HG03460 (cell line): ENCODE results near the gene GRK6.
"Not testable (repeated sequence)": the region's sequence is repeated elsewhere in the genome, so short reads cannot be mapped to it uniquely, and the experiment has no call there.

Experiments used
- ATAC-seq: cut with Tn5 transposase; IDR thresholded peaks from one replicate; pipeline ENCODE4 v1.9.1; 2021; ENCODE audit not compliant: unreplicated experiment

GRK6 gene

DNA sequence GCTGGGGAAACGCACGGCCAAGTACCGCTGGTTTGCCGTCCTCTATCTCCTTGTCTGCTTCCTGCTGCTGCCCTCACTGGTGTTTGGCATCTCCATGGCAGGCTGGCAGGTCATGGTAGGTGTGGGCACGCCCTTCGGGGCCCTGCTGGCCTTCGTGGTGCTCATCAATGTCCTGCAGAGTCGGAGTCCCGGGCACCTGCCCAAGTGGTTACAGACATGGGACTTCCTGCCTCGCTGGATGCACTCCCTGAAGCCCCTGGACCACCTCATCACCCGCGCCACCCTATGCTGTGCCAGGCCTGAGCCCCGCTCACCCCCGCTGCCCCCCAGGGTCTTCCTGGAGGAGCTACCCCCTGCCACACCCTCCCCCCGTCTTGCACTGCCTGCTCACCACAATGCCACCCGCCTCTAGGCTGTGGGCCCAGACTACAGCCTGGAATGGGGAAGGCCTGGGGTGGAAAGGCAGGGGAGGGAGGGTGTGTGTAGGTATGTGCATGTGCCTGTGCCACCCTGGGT, 28.5 kb upstream of the GRK6 start:
- ATAC-seq: no peak

DNA sequence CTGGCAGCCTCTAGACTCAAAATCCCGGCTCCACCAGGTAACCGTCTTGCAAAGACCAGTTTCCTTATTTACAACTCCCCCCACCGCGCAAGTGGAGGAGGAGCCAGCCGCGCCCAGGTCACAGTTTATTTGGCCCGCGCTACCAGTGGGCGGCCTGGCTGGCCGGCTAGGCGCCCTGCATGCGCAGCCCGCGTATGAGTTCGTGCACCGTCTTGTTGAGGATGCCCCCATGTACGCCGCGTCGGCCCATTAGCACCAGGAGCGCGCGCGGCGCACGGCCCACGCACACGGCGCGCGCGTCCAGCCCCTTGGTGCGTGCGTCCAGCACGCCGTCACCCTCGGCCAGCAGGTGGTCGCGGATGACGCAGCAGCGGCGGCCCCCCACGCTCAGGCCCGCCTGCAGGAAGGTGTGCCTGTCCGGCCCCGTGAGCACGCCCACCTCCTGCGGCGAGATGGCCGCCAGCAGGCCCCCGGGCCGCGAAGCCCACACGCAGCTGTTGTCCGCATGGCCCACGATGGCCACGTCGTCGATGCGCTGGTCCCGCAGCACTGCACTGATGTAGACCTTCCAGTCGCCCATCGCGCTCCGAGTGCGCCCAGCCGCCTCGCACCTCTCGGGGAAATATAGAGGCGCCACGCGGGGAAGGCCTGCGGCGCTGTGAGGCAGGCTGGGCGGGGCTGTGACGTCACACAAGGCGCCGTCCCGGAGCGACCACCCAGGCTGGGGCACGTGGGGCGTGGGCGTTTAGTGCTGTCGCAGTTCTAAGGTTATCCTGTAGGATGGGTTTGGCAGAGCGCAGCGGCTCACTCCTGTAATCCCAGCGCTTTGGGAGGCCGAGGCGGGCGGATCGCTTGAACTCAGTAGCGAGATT, 26.2 kb upstream of the GRK6 start, which contains the start of gene PFN3:
TSS of gene PFN3 (minus strand) at position 665 of the 872 bp plus-strand sequence. CDS start at position 580, 85 bp downstream.
- ATAC-seq: no peak

DNA sequence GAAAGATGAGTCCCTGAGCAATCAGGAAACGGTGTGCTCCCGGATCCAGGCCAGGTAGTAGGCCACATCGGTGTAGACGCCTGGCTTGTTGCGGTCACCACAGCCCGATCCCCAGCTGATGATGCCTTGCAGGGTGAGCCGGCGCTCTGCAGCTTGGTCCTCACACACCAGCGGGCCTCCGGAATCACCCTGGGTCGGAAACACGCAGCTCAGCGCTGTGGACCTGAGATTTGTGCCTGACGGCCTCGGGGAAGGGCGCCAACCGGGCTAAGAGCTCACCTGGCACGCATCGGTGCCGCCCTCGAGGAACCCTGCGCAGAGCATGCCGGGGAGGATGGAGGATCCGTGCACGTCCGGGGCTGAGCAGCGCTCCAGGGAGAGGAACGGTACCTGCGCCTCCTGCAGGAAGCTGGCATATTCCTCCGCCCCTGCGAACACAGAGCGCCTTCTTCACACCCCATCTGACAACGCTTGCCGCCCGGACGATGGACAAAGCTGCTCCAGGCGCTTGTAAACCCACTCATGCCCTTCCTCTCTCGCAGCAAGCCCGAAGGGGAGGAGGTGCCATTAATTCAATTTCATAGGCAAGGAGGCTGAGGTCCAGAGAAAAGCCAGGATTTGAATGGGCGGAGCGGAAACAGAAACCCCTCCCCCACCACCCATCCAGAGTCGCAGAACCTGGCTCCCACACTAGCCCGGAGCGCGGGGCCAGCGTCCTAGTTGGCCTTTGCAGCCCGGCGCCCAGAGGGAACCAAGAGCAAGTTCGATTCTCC, 24.0 kb upstream of the GRK6 start:
- ATAC-seq: no peak

DNA sequence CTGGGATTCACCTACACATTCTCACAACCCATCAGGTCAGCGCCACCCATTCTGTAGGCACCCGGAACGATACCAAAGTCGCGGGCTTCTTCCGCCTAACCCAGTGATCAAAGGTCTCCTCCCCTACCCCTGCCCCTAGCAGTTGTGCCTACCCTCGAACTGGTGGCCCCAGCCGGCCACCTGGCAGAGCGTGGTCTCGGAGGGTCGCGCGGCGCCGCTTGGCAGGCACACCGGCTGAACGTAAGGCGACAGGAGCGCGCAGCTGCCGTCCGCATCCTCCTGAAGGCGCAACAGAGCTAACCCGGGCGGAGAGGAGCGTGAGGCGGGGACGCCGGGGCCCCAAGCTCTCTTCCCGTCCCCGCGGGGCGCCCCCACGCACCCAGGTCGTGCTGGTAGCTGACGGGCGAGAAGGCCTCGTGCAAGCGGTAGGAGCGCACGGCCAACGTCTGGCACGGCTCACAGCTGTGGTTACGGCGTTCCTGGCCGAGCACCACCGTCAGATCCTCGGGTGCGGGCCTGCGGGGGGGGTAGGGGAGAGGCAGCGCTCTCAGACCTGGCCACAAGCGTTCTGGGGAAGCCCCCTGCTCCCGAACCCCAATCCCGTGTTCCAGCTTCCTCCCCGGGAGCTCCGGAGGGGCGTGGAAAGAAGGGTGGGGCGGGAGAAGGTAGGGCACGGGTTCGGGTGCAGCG, 23.2 kb upstream of the GRK6 start:
- peak; percentile 24 for ATAC-seq

DNA sequence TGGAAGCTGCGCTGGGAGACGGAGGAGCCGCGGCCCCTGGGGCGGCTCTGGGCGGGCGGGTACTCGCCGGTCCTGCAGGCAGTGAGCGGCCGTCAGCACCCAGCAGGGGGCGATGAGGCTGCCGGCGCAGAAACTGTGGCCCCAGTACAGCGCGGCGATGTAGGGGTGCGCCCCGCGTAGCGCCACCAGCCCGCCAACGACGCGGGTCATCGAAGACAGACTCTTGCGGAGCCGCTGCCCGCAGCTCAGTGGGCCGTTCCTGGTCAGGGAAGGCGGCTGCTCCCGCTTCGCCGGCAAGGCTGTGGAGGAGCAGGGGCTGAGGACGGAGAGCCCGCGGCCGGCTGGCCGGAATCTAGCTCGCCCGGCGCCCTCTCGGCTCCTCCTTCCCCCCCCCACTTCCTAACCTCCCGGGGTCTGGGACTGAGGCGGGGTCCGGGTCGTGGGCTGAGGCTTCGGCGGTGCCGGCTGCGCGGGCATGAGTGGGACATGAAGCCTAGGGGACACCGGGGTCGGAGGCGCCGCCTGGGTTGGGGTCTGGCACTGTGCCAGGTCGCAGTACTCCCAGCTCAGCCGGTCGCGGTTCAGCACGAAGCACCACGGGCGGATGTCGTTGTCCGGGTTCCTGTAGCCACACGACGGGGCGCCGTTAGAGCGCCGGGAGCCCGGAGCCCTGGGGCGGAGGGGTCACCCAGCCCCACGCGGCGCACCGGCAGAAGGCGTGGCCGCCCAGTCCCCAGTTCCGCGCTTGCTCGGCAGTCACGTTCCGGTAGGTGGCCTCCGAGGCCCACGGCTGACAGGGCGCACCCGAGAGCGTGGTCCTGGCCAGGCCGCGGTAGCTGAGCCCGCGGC, 22.5 kb upstream of the GRK6 start:
- peak; percentile 72 for ATAC-seq

DNA sequence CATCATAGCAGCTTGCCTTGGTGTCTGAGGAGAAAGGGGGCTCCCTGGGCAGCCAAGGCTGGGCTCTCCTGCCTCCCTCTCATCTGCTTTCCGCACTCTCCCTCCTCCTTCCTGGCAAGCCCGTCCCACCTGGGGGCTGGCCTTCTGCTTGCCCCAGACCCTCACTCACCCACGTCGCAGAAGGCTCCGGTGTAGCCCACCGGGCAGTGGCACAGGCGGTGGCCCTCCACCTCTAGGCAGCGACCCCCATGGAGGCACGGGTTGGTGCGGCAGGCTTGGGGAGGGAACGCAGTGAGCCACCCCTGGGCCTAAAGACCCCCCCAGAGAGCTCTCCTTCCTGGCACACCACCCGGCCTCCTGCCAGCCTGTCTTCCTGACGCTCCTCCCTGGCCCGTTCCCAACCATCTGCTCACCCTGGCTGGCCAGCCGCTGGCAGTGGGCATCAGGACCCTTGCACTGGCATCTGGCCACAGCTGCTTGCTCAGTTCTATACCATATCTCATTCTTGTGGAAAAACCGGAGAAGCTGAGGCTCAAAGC, 21.8 kb upstream of the GRK6 start:
- no peak for ATAC-seq

DNA sequence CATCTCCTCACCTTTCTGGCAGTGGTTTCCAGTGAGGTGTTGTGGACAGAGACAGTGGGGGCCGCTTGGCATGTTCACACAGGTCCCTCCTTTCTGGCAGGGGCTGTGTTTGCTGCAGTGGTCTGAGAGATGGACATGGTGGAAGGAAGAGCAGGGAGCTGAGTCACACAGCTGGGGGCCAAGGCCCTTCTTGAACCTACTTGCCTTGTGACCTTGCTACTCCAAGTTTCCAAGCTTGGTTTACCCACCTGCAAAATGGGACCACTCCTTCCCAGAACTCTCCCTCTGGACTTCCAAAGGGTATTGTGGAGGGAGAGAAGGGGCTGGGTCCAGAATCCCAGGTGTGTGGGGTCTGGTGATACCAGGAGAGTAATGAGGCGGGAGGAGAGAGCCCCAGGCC, 21.2 kb upstream of the GRK6 start:
- no peak for ATAC-seq

DNA sequence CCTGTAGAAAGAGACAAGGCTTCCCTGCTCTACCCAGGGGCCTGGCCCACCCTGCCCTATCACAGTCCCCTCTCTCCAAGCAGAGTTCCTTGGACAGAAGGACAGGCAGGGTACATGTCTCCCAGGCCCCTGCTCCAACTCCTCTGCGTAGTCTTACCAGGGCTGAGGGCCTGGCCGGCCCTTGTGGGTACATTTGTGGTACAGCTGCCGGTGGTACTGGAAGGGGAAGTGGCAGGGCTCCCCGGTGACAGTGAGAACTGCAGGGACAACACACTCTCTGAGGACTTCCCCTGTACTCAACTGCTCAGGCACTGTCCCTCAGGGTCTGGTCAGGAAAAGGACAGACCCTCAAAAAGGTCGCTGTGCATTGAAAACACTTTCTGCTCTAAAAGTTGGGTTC, 20.7 kb upstream of the GRK6 start:
- ATAC-seq: no peak

DNA sequence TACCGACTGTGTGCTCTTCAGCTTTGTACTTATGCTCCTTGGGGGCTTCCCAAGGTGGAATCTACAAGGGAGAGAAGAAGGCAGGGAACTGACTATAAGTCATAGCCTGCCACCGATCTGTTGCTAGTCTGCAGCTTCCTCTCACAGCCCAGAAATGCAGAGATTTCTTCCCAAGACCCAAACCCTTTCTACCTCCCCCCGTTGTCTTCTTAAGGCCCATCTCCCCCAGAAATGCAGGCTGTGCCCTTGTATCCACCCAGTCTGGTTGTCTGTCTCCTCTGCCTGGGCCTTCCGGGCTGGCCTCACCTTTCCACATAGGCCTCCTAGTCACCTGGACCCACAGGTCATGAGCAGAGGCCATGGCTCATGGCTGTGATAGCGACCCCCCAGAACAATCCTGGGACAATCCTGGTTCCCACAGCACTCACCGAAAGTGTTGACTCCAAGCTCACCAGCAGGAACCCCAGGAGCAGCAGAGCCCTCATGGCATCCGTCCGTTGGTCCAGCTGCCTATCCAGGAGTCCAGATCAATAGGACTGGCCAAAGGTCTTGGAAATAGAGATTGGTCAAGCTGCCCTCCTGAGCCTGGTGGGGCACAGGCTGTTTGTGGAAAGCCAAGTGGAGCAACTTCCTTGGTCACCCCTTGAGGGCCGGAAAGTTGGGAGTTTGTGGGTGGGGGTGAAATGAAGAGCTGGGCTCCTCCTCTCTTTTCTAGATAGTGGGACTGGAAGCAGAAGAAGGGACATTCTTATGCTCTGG, 17.3 kb upstream of the GRK6 start, which contains the start of gene F12:
TSS of gene F12 (minus strand) at position 522 of the 759 bp plus-strand sequence. CDS start at position 485, 37 bp downstream.
- ATAC-seq: no peak

DNA sequence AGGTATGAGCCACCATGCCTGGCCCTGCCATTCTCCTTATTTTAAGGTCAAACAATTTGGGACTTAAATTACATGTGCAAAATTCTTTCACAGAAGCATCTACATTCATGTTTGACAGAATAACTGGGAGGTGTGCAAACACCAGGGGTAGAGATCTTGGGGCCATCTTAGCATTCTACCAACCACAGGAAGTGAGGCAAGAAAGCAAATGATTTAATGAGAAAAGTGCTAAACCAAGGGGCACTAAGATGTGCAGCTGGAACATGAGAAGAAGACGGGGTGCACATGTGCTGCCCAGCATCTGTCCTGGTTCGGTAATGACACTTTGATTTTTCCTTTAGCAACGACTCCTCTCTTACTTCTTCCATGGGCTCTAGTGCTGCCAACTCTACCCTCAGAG, 15.9 kb upstream of the GRK6 start:
- ATAC-seq: no peak

DNA sequence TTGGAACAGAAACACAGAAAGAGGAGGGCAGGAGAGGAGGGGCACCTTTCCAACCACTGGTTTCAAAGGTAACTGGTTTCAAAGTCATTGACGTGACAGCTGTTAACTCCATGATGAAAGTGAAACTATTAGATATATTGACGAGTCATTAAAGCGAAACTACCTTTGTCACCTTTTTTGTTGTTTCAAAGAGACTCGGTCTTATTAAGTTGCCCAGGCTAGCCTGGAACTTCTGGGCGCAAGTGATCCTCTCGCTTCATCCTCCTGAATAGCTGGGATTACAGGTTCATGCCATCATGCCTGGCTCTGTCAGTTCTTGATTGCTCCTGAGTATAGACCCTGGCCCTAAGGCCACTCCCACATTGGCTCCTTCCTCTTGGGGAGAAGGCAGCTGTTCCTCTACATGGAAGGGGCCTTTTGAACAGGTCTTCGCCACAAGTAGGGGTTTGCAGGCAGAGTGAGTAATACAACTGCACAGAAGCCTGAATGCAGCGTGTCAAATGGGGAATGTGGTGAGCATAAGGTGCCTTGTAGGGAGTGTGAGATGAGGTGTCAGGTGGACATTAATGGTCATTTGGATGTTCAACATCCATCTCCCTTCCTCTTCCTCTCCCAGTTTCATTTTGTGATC, 13.8 kb upstream of the GRK6 start:
- peak; percentile 62 for ATAC-seq

DNA sequence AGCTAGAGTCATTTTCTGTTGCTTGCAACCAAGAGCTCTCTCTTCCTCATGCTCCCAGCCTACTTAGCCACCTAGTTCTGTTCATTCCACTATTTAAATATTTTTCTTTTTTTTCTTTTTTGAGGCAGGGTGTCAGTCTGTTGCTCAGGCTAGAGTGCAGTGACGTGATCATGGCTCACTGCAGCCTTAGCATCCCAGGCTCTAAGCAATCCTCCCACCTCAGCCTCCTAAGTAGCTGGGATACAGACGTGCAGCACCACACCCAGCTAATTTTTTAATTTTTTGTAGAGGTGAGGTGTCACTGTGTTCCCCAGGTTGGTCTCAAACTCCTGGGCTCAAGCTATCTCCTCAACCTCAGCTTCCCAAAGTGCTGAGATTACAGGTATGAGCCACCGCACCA, 12.0 kb upstream of the GRK6 start:
- ATAC-seq: no peak

DNA sequence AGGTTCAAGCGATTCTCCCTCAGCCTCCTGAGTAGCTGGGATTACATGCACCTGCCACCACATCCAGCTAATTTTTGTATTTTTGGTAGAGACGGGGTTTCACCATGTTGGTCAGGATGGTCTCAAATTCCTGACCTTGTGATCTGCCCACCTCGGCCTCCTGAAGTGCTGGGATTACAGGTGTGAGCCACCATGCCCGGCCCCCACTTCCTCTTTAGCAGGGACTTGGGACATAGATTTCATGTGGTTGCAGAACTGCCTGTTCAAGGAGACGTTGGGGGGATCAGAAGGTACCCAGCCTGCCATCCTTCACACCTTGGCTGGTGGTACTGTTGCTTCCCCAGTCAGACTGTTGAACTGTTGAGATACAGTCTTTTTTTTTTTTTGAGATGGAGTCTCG, 9.4 kb upstream of the GRK6 start:
- not testable (repeated sequence) for ATAC-seq

DNA sequence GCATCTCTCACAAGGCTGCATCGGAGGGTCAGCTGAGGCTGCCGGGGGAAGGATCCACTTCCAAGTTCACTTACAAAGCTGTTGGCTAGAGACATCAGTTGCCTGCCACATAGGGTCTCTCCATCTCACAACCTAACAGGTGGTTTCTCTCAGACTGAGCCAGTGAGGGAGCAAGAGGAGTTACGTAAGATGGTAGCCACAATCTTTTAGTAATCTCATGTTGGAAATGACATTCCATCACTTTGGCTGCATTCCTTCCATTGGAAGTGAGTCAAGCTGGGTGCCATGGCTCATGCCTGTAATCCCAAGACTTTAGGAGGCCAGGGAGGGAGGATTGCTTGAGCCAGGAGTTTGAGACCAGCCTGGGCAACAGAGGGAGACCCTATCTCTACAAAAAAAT, 7.4 kb upstream of the GRK6 start:
- ATAC-seq: no peak

DNA sequence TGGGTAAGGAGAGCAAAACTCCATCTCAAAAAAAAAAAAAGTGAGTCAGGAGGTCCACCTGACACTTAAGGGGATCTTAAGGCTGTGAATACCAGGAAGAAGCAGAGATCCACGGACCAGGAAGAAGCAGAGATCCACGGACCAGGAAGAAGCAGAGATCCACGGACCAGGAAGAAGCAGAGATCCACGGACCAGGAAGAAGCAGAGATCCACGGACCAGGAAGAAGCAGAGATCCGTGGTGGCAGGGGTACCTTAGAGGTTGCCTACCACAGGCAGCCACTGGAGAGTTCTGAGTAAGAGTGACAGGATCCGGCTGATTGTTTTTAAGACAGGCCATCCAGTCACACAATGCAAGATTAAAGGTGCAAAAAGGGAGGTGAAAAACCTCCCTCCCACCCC, 6.0 kb upstream of the GRK6 start:
- ATAC-seq: not testable (repeated sequence)

DNA sequence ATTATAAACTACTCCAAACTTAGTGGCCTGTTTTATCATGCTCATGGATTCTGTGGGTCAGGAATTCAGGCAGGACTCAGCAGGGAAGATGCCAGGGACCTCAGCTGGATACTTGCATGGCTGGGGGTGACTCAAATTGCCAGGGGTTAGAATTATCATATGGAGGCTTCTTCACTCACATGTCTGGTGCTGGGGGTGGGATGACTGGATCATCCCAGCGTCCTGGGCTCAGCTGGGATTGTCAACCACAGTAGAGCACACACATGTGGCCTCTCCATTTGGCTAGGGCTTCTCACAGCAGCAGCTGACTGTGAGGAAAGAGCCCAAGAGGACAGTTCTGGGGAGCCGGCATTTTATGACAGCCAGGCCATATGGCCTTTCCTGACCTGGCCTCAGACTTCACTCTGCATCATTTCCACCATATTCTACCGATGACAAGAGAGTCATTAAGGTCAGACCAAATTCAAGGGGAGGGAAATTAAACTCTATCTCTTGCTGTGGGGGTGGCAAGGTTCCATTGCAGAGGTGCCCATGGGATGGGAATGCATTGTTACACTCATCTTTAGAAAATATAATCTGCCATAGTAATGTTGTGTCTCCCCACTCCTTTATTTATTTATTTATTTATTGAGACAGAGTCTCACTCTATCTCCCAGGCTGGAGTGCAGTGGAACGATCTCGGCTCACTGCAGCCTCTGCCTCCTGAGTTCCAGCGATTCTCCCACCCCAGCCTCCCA, 5.2 kb upstream of the GRK6 start:
- ATAC-seq: no peak

DNA sequence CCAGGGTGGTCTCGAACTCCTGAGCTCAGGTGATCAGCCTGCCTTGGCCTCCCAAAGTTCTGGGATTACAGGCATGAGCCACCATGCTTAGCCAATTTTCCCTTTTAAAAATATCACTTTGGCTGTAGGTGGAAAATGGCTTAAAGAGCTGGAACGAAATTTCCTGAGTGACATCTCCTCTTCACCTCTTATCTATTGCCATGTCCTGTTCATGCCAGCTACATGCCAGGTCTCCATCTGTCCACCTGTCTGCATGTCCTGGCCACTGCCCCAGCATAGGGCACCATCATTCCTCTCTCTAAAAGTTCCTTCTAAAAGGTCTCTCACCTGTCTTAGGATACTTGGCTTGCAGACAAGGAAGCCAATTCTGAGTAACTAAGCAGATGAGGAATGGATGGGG, 2.8 kb upstream of the GRK6 start:
- ATAC-seq: no peak

DNA sequence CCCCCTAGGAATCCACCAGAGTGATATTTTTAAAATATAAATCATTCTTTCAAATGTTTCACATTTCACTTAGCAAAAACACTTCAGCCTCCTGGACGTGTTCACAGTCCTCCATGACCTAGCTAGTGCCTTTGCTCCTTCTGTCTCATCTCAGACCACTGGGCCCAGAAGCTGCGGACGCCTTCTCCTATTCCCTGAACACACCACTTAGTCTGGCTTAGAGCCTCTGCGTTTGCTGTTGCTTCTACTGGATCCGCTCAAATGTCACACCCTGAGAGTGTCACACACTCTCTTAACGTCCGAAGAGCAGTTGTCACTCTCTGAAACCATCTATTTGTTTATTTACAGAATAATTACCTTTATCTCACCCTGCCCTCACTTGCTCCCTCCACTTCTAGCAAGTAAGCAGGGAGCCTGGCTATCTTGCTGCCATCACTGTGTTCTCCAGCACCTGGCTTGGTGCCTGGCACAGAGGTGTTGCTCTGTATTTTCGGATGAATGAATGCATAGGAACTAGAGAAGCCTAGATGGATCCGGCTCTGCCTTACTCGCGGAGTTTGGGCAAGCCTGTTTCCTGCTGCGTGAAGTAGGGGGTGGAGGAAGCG, 1.2 kb upstream of the GRK6 start:
- no peak for ATAC-seq
